Neural crest cell (in vitro differentiated cells): ENCODE measurements around the gene CCDC83. TPM values are rescaled to one million over a fixed set of nuclear protein-coding genes. Genes with fewer than 3 reads are reported as not detected.
"Not testable (repeated sequence)": the region's sequence is repeated elsewhere in the genome, so short reads cannot be mapped to it uniquely, and the experiment has no call there.

ENCODE experiments used
- DNase-seq: peaks from one replicate; pipeline ENCODE4 v3.0.0; 2021; ENCODE audit warnings: low read depth, mixed read lengths, low spot score
- H3K27ac Mint-ChIP-seq: one replicate; pipeline ENCODE4 v1.8.0; 2021; ENCODE audit warnings: mild to moderate bottlenecking, mixed read lengths; ENCODE audit not compliant: unreplicated experiment
- H3K27me3 Mint-ChIP-seq: 2 replicates; pipeline ENCODE4 v1.8.0; 2021; ENCODE audit warnings: low read depth, mild to moderate bottlenecking, mixed read lengths
- H3K36me3 Mint-ChIP-seq: 2 replicates; pipeline ENCODE4 v1.8.0; 2021; ENCODE audit warnings: low read depth, mild to moderate bottlenecking, mixed read lengths
- H3K4me1 Mint-ChIP-seq: 2 replicates; pipeline ENCODE4 v1.8.0; 2021; ENCODE audit warnings: mixed read lengths
- H3K4me3 Mint-ChIP-seq: one replicate; pipeline ENCODE4 v1.8.0; 2021; ENCODE audit warnings: mild to moderate bottlenecking, mixed read lengths
- H3K9me3 Mint-ChIP-seq: 2 replicates; pipeline ENCODE4 v1.8.0; 2021; ENCODE audit warnings: mixed read lengths
- total RNA-seq: library from RNA; stranded (reverse); gene quantifications from 2 replicates; pipeline ENCODE4 v1.2.1, GENCODE V29; 2021
- TF ChIP-seq, protein P1 (sequence below): fragments of 200-600 bp; sonication (generic); conservative IDR thresholded peaks from 2 replicates; pipeline ENCODE4 v1.5.0; 2021; ENCODE audit warnings: antibody characterized with exemption, mild to moderate bottlenecking

The CCDC83 gene
- total RNA-seq, 1 donor from 2014 or later, result not detected

DNA sequence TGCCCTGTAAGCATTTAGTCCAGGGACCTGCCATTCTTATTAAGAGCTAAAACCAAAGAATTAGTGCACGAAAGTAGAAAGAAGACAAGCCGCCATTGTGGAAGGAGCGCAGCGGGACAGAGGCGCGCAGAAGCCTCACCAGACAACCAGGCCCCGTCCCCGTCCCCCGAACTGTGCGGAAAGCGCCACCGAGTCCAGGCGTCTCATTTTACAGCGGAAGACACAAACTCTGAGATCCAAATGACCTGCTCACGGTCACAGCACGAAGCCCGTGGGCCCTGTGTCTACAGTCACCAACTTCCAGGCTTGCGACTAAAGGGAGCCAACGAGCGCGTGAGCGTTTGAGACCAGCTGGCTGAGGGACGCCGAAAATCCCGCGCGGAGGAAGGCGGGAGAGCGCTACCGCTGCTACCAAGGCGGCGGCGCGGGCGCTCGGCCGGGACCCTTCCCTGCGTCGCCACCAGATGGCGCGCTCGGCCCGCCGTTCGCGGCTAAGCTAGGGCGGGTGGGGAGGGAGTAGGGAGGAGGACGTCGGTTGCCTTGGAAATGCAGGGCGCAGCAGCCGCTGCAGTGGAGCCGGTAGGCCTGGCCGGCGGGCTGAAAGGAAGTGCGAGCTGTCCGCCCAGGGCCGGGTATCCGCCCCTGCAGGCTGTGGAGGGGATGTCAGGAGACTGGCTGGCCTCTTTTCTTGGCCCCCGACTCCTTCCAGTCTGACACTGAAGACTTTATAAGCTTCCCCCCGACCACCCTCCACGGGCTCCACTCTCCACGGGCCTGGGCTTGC, 434 bp upstream of the CCDC83 start:
- Mint-ChIP-seq H3K36me3 (peaks cover 5% of the 10 kb centered on the region), H3K4me1 (peaks cover 16% of the 10 kb centered on the region), H3K27ac (peak overlapping the region; percentile 97), H3K4me3 (peak overlapping the region; percentile 85), H3K27me3 (no peaks in the 10 kb centered on the region), H3K9me3 (peaks cover 7% of the 10 kb centered on the region)
- DNase-seq, result peak; percentile 94
- TF ChIP-seq, protein P1, sequence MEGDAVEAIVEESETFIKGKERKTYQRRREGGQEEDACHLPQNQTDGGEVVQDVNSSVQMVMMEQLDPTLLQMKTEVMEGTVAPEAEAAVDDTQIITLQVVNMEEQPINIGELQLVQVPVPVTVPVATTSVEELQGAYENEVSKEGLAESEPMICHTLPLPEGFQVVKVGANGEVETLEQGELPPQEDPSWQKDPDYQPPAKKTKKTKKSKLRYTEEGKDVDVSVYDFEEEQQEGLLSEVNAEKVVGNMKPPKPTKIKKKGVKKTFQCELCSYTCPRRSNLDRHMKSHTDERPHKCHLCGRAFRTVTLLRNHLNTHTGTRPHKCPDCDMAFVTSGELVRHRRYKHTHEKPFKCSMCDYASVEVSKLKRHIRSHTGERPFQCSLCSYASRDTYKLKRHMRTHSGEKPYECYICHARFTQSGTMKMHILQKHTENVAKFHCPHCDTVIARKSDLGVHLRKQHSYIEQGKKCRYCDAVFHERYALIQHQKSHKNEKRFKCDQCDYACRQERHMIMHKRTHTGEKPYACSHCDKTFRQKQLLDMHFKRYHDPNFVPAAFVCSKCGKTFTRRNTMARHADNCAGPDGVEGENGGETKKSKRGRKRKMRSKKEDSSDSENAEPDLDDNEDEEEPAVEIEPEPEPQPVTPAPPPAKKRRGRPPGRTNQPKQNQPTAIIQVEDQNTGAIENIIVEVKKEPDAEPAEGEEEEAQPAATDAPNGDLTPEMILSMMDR, result peak; percentile 94

DNA sequence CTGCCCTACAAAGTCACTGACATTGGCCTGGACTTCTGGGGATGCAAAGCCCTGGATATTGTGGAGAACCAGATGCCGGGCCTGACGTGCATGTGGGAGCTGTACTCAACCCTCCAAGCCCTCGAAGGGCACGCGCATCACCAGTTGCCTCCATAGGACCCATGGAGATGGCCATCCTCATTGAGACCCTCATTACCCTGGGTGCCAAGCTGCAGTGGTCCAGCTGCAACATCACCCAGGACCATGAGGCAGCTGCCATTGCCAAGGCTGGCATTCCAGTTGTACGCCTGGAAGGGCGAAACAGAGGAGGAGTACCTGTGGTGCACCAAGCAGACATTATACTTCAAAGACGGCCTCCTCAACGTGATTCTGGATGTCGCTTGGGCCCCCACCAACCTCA, 1.9 kb downstream of the CCDC83 start:
- Mint-ChIP-seq H3K27me3 (no peaks in the 10 kb centered on the region), H3K9me3 (peaks cover 5% of the 10 kb centered on the region), H3K4me1 (peaks cover 16% of the 10 kb centered on the region), H3K36me3 (peaks cover 2% of the 10 kb centered on the region), H3K4me3 (no peak overlapping the region), H3K27ac (no peak overlapping the region)
- no peak for DNase-seq
- TF ChIP-seq, protein P1, result no peak

DNA sequence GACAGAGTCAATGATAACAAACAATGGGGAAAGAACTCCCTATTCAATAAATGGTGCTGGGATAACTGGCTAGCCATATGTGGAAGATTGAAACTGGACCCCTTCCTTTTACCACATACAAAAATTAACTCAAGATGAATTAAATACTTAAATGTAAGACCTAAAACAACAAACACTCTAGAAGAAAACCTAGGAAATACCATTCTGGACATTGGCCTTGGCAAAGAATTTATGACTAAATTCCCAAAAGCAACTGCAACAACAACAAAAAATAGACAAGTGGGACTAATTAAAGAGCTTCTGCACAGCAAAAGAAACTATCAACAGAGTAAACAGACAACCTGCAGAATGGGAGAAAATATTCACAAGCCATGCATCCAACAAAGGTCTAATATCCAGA, 4.4 kb downstream of the CCDC83 start:
- not testable (repeated sequence) for DNase-seq, H3K27ac Mint-ChIP-seq, H3K9me3 Mint-ChIP-seq, H3K36me3 Mint-ChIP-seq, H3K4me3 Mint-ChIP-seq, H3K27me3 Mint-ChIP-seq
- H3K4me1 Mint-ChIP-seq, result peaks cover 10% of the 10 kb centered on the region

DNA sequence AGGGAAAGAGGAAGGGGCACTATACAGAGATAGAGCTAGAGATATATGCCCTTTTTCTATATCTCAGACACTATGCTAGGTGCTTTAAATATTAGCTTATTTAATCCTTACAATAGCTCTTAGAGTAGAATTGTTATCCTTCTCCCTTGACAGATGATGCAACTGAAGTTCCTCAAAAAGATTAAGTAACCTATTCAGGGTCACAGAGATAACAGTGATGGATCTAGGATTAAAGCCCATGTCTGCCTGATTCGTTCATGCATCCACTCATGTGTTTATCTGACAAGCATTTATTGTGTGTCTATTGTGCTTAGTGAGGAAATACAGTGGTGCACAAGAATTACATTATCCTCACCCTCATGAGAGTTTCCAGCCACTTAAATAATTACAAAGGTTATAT, 8.7 kb downstream of the CCDC83 start:
- H3K4me1 Mint-ChIP-seq, result peaks cover 5% of the 10 kb centered on the region
- no peaks in the 10 kb centered on the region for H3K36me3 Mint-ChIP-seq
- no peak overlapping the region for H3K27ac Mint-ChIP-seq
- no peak overlapping the region for H3K4me3 Mint-ChIP-seq
- H3K9me3 Mint-ChIP-seq, result peaks cover 3% of the 10 kb centered on the region
- H3K27me3 Mint-ChIP-seq, result no peaks in the 10 kb centered on the region
- DNase-seq, result no peak
- TF ChIP-seq, protein P1, result no peak

DNA sequence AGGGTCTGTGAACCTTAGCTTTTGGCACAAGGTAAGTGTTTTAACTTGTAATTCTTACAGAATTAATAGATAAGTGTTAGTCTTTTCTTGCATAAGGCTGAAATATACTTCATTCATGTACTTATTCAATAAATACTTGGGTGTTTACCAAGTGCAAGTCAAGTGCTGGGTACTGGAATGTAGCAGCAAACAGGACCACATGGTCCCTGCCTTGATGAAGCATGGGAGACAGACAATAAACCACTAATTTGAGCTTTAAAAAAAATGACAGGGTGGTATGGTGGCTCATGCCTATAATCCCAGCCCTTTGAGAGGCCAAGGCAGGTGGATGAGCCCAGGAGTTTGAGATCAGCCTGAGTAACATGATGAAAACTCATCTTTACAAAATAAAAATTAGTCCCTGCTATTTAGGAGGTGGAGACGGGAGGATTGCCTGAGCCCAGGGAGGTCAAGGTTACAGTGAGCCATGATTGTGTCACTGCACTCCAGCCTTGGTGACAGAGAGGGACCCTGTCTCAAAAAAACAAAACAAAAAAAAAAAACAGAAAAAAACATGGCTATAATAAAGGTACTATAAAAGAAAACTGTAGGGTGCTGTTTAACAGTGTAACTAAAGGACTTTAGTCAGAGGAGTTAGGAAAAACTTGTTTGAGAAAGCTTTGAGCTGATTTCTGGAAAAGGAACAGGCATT, 11.1 kb downstream of the CCDC83 start:
- TF ChIP-seq, protein P1, result no peak
- no peaks in the 10 kb centered on the region for H3K9me3 Mint-ChIP-seq
- H3K36me3 Mint-ChIP-seq, result no peaks in the 10 kb centered on the region
- DNase-seq, result no peak
- H3K27me3 Mint-ChIP-seq, result no peaks in the 10 kb centered on the region
- no peak overlapping the region for H3K27ac Mint-ChIP-seq
- H3K4me3 Mint-ChIP-seq, result no peak overlapping the region
- H3K4me1 Mint-ChIP-seq, result peaks cover 5% of the 10 kb centered on the region

DNA sequence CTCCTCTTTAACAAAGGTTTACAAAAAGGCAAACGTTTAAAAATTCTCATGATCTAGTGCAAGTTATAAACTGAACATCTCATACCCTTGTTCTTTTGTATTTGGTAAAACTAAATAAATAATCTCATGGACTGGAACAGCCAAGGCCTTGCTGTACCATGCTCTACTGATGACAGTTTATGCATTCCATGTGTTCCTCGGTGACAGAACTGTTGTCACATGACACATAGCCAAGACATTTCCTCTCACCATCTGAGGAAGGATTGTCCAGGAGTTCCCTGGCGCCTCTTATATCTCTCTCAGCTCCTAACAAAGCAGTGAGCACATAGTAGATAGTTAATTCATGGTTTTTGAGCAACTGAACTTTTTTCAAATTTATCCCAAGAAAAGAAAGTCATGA, 12.6 kb downstream of the CCDC83 start:
- Mint-ChIP-seq H3K9me3 (no peaks in the 10 kb centered on the region), H3K27ac (no peak overlapping the region), H3K36me3 (no peaks in the 10 kb centered on the region), H3K4me3 (no peak overlapping the region), H3K4me1 (peaks cover 5% of the 10 kb centered on the region), H3K27me3 (no peaks in the 10 kb centered on the region)
- no peak for DNase-seq
- TF ChIP-seq, protein P1, result no peak
